Stimulated activated CD8-positive, alpha-beta memory T cell treated with anti-CD3 and anti-CD28 coated beads, Interleukin-7, amount 100 ng/mL, for 48 hours (primary cell): ENCODE data around the gene SEMA3A.

Experiments used
- DNase-seq, 2 donors: peaks; one replicate each; pipeline ENCODE4 v3.0.0-alpha.2; 2020; ENCODE audit warnings: low read depth in 1 of 2; ENCODE audit errors: extremely low read depth in 1 of 2

Gene SEMA3A

GRCh38 chr7:84022009-84022408, 172.6 kb downstream of the SEMA3A start:
- DNase-seq = no peak

- no peak for DNase-seq
Observed at GRCh38 chr7:84021292-84021908, 173.2 kb downstream of the SEMA3A start.

GRCh38 chr7:84017651-84018050, 176.9 kb downstream of the SEMA3A start:
- DNase-seq = no peak

- no peak for DNase-seq
Observed at GRCh38 chr7:84013616-84014240, 180.9 kb downstream of the SEMA3A start.

- no peak for DNase-seq
Observed at GRCh38 chr7:84009782-84010181, 184.8 kb downstream of the SEMA3A start.

- no peak for DNase-seq
Observed at GRCh38 chr7:84009051-84009450, 185.5 kb downstream of the SEMA3A start.

- DNase-seq = no peak
Observed at GRCh38 chr7:84003191-84003590, 191.4 kb downstream of the SEMA3A start.

- DNase-seq = no peak
Observed at GRCh38 chr7:84002348-84002747, 192.2 kb downstream of the SEMA3A start.

- no peak for DNase-seq
Observed at GRCh38 chr7:83996879-83997278, 197.7 kb downstream of the SEMA3A start.

GRCh38 chr7:83987764-83988163, 206.8 kb downstream of the SEMA3A start:
- DNase-seq = no peak

GRCh38 chr7:83985821-83986220, 208.8 kb downstream of the SEMA3A start:
- no peak for DNase-seq

- DNase-seq = no peak
Observed at GRCh38 chr7:83984591-83984990, 210.0 kb downstream of the SEMA3A start.

GRCh38 chr7:83984076-83984475, 210.5 kb downstream of the SEMA3A start:
- no peak for DNase-seq

- DNase-seq = no peak
Observed at GRCh38 chr7:83983606-83984005, 211.0 kb downstream of the SEMA3A start.

- DNase-seq = no peak
Observed at GRCh38 chr7:83976302-83976701, 218.3 kb downstream of the SEMA3A start.

GRCh38 chr7:83970081-83970480, 224.5 kb downstream of the SEMA3A start:
- DNase-seq = no peak

- no peak for DNase-seq
Observed at GRCh38 chr7:83964318-83964717, 230.3 kb downstream of the SEMA3A start.

- no peak for DNase-seq
Observed at GRCh38 chr7:83957333-83957732, 237.3 kb downstream of the SEMA3A start.

- no peak for DNase-seq
Observed at GRCh38 chr7:83956104-83956503, 238.5 kb downstream of the SEMA3A start.

GRCh38 chr7:83952236-83952635, 242.4 kb downstream of the SEMA3A start:
- DNase-seq = no peak

- DNase-seq = no peak
Observed at GRCh38 chr7:83947260-83947659, 247.3 kb downstream of the SEMA3A start.

GRCh38 chr7:83946801-83947200, 247.8 kb downstream of the SEMA3A start:
- no peak for DNase-seq

GRCh38 chr7:83941300-83941699, 253.3 kb downstream of the SEMA3A start:
- no peak for DNase-seq
